GM12878 (cell line): ENCODE measurements around the gene TFDP1. TPM values are rescaled to one million over a fixed set of nuclear protein-coding genes. Genes with fewer than 3 reads are reported as not detected.

Experiments used
- ATAC-seq: fragments of 200-7000 bp; cut with Tn5 transposase; 3 replicates; pipeline ENCODE4 v1.9.1; 2020; ENCODE audit warnings: mild to moderate bottlenecking, moderate library complexity
- BruUV-seq: library from RNA; stranded (reverse); fragments of 400-500 nt; replicated peaks from 2 replicates; lab custom pipeline; 2021; lab: Mats Ljungman, UMichigan
- CTCF ChIA-PET: fragments of 300-600 bp; sonication (Branson Sonifier 250); formaldehyde crosslinking; extraction: SDS; loops from one replicate; lab custom pipeline; 2021; ENCODE audit warnings: inconsistent platforms; lab: Yijun Ruan, JAX
- POLR2A ChIA-PET: fragments of 350-600 bp; formaldehyde crosslinking; extraction: SDS; loops from one replicate; lab custom pipeline; 2021; ENCODE audit warnings: inconsistent platforms; lab: Charles Lee
- RAD21 ChIA-PET: fragments of 300-600 bp; sonication (Branson Sonifier 250); formaldehyde crosslinking; loops from one replicate; lab custom pipeline; 2023; ENCODE audit warnings: antibody characterized with exemption; ENCODE audit not compliant: unreplicated experiment; lab: Charles Lee
- SMC1A ChIA-PET: fragments of 300-600 bp; sonication (Branson Sonifier 250); formaldehyde crosslinking; loops from one replicate; lab custom pipeline; 2023; ENCODE audit not compliant: unreplicated experiment, uncharacterized antibody; lab: Charles Lee
- DNase-seq: peaks from one replicate; pipeline ENCODE4 v3.0.0-alpha.2; 2011; ENCODE audit warnings: low read depth, low spot score
- FAIRE-seq: peaks from 3 replicates; lab custom pipeline; 2011; peaks lifted over from hg19 to GRCh38; lab: Jason Lieb, UNC
- H2AFZ ChIP-seq: 2 replicates; pipeline ENCODE4 v1.6.0; 2011; ENCODE audit warnings: low read depth, low read length, control low read depth; ENCODE audit not compliant: control insufficient read depth
- H3K27ac ChIP-seq: 2 replicates; pipeline ENCODE4 v1.5.1; 2011; ENCODE audit warnings: control low read depth; ENCODE audit not compliant: control insufficient read depth, insufficient read depth
- H3K27me3 ChIP-seq, 2 experiments: replicated peaks in 1 of 2; 2 replicates each; pipeline versions ENCODE4 v1.6.0 to v1.6.1; 2011; ENCODE audit warnings: low read length in 1 of 2; ENCODE audit not compliant: control insufficient read depth in 2 of 2, insufficient read depth in 2 of 2
- H3K36me3 ChIP-seq, 2 experiments: 2 replicates each; pipeline ENCODE4 v1.5.1; 2011; ENCODE audit warnings: low read length in 1 of 2; ENCODE audit not compliant: control insufficient read depth in 2 of 2, insufficient read depth in 2 of 2
- H3K4me1 ChIP-seq: 2 replicates; pipeline ENCODE4 v1.6.1; 2011; ENCODE audit warnings: mild to moderate bottlenecking, low read length, moderate library complexity, mixed read lengths; ENCODE audit not compliant: control insufficient read depth, insufficient read depth
- H3K4me2 ChIP-seq: 2 replicates; pipeline ENCODE4 v1.6.0; 2011; ENCODE audit warnings: control low read depth; ENCODE audit not compliant: control insufficient read depth, insufficient read depth
- H3K4me3 ChIP-seq: fragments of 200-600 bp; sonication (generic); 2 replicates; pipeline ENCODE4 v1.5.1; 2016
- H3K79me2 ChIP-seq: 2 replicates; pipeline ENCODE4 v1.6.0; 2011; ENCODE audit warnings: low read length; ENCODE audit not compliant: control insufficient read depth, insufficient read depth
- H3K9ac ChIP-seq: 2 replicates; pipeline ENCODE4 v1.8.0; 2011; ENCODE audit warnings: low read length, control low read depth, mixed read lengths; ENCODE audit not compliant: control insufficient read depth, insufficient read depth
- H3K9me3 ChIP-seq: replicated peaks from 3 replicates; pipeline ENCODE4 v1.5.1; 2011; ENCODE audit warnings: mild to moderate bottlenecking, low read length; ENCODE audit not compliant: control insufficient read depth, insufficient read depth
- H4K20me1 ChIP-seq: 2 replicates; pipeline ENCODE4 v1.6.0; 2011; ENCODE audit not compliant: control insufficient read depth, insufficient read depth
- BACH1 ChIP-seq: fragments of 450-650 bp; IDR thresholded peaks from 2 replicates; pipeline ENCODE4 v1.6.1; 2017; ENCODE audit warnings: mild to moderate bottlenecking, borderline replicate concordance
- CBX5 ChIP-seq: sonication (generic); IDR thresholded peaks from 2 replicates; pipeline ENCODE4 v1.6.1; 2016; ENCODE audit warnings: low read depth, moderate library complexity, mild to moderate bottlenecking, inconsistent platforms
- EP300 ChIP-seq, 2 experiments: fragments of 150-350 bp in 1 of 2; IDR thresholded peaks; 2 replicates each; pipeline ENCODE4 v1.6.1; 2011 to 2012; ENCODE audit warnings: low read depth in 2 of 2, low read length in 2 of 2, borderline replicate concordance in 1 of 2, improper control_type of control experiment in 1 of 2, inconsistent platforms in 1 of 2; ENCODE audit not compliant: control insufficient read depth in 1 of 2
- FOXM1 ChIP-seq: IDR thresholded peaks from 2 replicates; pipeline ENCODE4 v1.6.1; 2012; ENCODE audit warnings: low read depth, mild to moderate bottlenecking, inconsistent platforms, low read length, moderate library complexity
- HDAC6 ChIP-seq: fragments of 200-600 bp; sonication (generic); IDR thresholded peaks from one replicate; pipeline ENCODE4 v1.8.0; 2017; ENCODE audit warnings: antibody characterized with exemption; ENCODE audit not compliant: unreplicated experiment
- IRF4 ChIP-seq: IDR thresholded peaks from 2 replicates; pipeline ENCODE4 v1.6.1; 2011; ENCODE audit warnings: low read depth, low read length
- NKRF ChIP-seq: fragments of 450-650 bp; conservative IDR thresholded peaks from 2 replicates; pipeline ENCODE4 v1.6.1; 2017; ENCODE audit warnings: mild to moderate bottlenecking, moderate library complexity
- RFX5 ChIP-seq: IDR thresholded peaks from 2 replicates; pipeline ENCODE4 v1.6.1; 2011; ENCODE audit warnings: low read depth, low read length, improper control_type of control experiment
- SRF ChIP-seq, 2 experiments: IDR thresholded peaks; 2 replicates each; pipeline ENCODE4 v1.6.1; 2011; ENCODE audit warnings: low read depth in 2 of 2, low read length in 2 of 2, mild to moderate bottlenecking in 1 of 2, moderate library complexity in 1 of 2
- ZBTB33 ChIP-seq: fragments of 450-650 bp; IDR thresholded peaks from 2 replicates; pipeline ENCODE4 v1.6.1; 2017; ENCODE audit warnings: mild to moderate bottlenecking
- ZBTB4 ChIP-seq: fragments of 450-650 bp; formaldehyde crosslinking; IDR thresholded peaks from 2 replicates; pipeline ENCODE4 v1.4.0; 2022; ENCODE audit warnings: mild to moderate bottlenecking, moderate library complexity
- ZZZ3 ChIP-seq: IDR thresholded peaks from 2 replicates; pipeline ENCODE4 v1.6.1; 2011; ENCODE audit warnings: low read depth; ENCODE audit not compliant: control insufficient read depth, insufficient read length
- WGBS: methylation state at CpG from one replicate; pipeline ENCODE4 v1.1.6; 2016; ENCODE audit warnings: low lambda C conversion rate; ENCODE audit not compliant: insufficient replicate concordance, insufficient coverage; ENCODE audit errors: missing lambda C conversion rate; 5-methylcytosine and 5-hydroxymethylcytosine counted together
- in situ Hi-C: fragments of 300-500 bp; cut with MboI; formaldehyde crosslinking; loops from 9 replicates; pipeline ENCODE4 v1.14.3; 2018; ENCODE audit warnings: mixed read lengths
- intact Hi-C: fragments of 100-400 bp; cut with micrococcal nuclease; formaldehyde crosslinking; loops from one replicate; pipeline ENCODE4 v1.14.2; 2022; ENCODE audit not compliant: unreplicated experiment
- polyA plus RNA-seq, 11 experiments: library from polyadenylated mRNA; depleted of rRNA in 4 of 11; unstranded in 6 of 11; stranded (reverse) in 5 of 11; fragments of >200 nt; fragmentation: Nextera tagmentation in 4 of 11; fragmentation: Illumina TruSeq in 1 of 11; extraction: Ambion mirVana in 4 of 11; extraction: Trizol in 1 of 11; gene quantifications; 1 replicate in 1 of 11; 2 replicates in 10 of 11; pipeline versions ENCODE4 v1.2.1 to v1.2.3, GENCODE V29; 2011 to 2016; ENCODE audit warnings: inconsistent platforms in 2 of 11, missing spikeins in 2 of 11, low read depth in 1 of 11
- total RNA-seq, 4 experiments: library from RNA; depleted of rRNA in 3 of 4; stranded (reverse); fragments of >200 nt in 3 of 4; fragmentation: Illumina TruSeq in 1 of 4; extraction: Trizol in 1 of 4; gene quantifications; 2 replicates each; pipeline versions ENCODE4 v1.2.1 to v1.2.3, GENCODE V29; 2013 to 2021

The TFDP1 gene
- total and polyA plus RNA-seq, 10 of the 15 experiments (the other 5 are each of a cell fraction or from before 2014, with no cell fraction given), result 37.7 to 254 (median 119) TPM

GRCh38 chr13:113550453-113550852, 34.1 kb upstream of the TFDP1 start (continued):
- TF ChIP-seq BACH1 (no peak), ZBTB4 (CRISPR knock-in tag) (no peak), ZBTB33 (no peak), CBX5 (no peak)

GRCh38 chr13:113551081-113552000, 33.2 kb upstream of the TFDP1 start:
- 85% methylated on average over 16 of the region's 16 CpGs for WGBS
- RAD21 ChIA-PET, result no interaction called here
- no peaks in the 10 kb centered on the region for H4K20me1 ChIP-seq
- TF ChIP-seq SRF (IDR thresholded peaks at IDR 0.05; ENCODE audit: low read depth in 2 of 2, low read length in 2 of 2) (no peak), HDAC6 (no peak), ZZZ3 (no peak), RFX5 (no peak), EP300 (IDR thresholded peaks at IDR 0.05; ENCODE audit: borderline replicate concordance in 1 of 2, control insufficient read depth in 1 of 2, low read depth in 2 of 2, low read length in 2 of 2) (no peak), FOXM1 (no peak), IRF4 (no peak), NKRF (no peak)
- DNase-seq (no peak), ATAC-seq (no peak), FAIRE-seq (no peak)
- in situ Hi-C loops, result no loop called here
- CTCF ChIA-PET, result no interaction called here
- H2AFZ ChIP-seq, result no peak overlapping the region
- no peak overlapping the region for H3K9ac ChIP-seq
- intact Hi-C loops, result no loop called here
- no peaks in the 10 kb centered on the region for H3K79me2 ChIP-seq
- H3K27me3 ChIP-seq, result no peaks in the 10 kb centered on the region
- POLR2A ChIA-PET, result no interaction called here
- H3K4me2 ChIP-seq, result no peak overlapping the region
- H3K4me1 ChIP-seq, result no peaks in the 10 kb centered on the region
- no peak overlapping the region for H3K4me3 ChIP-seq
- H3K27ac ChIP-seq, result no peak overlapping the region
- H3K36me3 ChIP-seq, result peaks cover 2 to 9% of the 10 kb centered on the region in 2 experiments; a peak in 2 of 4 replicates
- no TSS peak for BruUV-seq
- H3K9me3 ChIP-seq, result no peaks in the 10 kb centered on the region
- SMC1A ChIA-PET, result no interaction called here
